Frontal cortex (tissue), 4 donors: ENCODE measurements around the gene C12orf43. TPM values are rescaled to one million over a fixed set of nuclear protein-coding genes. Genes with fewer than 3 reads are reported as not detected.

Experiments
- DNase-seq, 2 donors: peaks; one replicate each; pipeline ENCODE4 v3.0.0; 2012; ENCODE audit warnings: low spot score in 2 of 2
- FAIRE-seq: peaks from 2 replicates; lab custom pipeline; 2012; peaks lifted over from hg19 to GRCh38; lab: Jason Lieb, UNC
- total RNA-seq: library from RNA; depleted of rRNA; stranded (reverse); fragments of >200 nt; gene quantifications from one replicate; pipeline ENCODE4 v1.2.3, GENCODE V29; 2014
- donor health status: control.
- donor health status: control.
- donor health status: control.

C12orf43 gene
- total RNA-seq, 1 donor from 2014 or later: 12.2 TPM

DNA sequence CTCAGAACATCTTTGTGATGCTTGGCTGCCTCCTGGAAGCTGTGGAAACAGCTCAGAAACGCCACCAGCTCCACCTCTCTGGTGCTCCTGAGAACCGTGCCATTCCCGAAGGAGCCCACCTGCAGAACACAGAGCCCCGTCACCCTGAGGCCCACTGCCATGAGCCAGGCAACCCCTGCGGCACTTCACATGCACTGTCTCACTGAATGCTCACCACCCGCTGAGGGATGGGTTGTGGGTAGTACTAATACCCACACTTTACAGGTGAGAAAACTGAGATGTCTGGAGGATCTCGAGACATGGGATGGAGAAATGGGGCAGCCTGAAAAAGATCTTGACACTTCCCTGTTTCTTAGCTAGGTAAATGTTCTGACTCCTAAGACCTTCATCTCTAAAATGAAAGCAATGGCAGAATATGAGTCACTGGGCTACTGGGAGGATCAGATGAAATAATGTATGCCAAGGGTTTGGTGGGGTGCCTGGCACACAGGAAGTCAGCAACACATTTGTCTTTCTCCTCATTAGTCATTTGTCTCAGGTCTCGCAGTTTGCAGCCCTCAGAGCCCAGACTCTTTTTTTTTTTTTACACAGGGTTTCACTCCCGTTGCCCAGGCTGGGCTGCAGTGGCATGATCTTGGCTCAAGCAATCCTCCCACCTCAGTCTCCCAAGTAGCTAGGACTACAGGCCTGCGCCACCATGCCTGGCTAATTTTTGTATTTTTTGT is 17.5 kb upstream of the C12orf43 start:
- DNase-seq: no peak
- no peak for FAIRE-seq

DNA sequence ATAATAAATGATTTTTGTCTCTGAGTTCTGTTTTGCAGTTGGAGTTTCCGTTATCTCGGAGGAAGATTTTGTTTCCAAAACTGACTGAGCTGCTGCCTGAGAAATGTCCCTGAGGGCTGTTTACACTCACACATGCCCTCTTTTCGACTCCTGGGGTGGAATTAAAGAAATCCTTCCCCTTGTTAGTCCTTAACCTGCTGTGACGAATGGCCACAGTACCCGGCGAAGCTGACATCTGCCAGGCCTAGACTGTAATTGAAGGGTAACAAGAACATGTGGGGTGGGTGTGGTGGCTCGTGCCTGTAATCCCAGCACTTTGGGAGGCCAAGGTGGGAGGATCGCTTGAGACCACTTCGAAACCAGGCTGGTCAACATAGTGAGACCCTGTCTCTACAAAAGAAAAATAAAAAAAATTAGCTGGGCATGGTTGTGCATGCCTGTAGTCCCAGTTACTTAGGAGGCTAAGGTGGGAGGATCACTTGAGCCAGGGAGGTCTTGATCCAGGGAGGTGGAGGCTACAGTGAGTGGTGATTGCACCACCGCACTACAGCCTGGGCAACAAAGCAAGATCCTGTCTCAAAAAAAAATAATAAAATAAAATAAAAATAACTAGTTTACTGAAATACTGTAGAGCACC is 14.4 kb upstream of the C12orf43 start:
- no peak for FAIRE-seq
- no peak for DNase-seq

DNA sequence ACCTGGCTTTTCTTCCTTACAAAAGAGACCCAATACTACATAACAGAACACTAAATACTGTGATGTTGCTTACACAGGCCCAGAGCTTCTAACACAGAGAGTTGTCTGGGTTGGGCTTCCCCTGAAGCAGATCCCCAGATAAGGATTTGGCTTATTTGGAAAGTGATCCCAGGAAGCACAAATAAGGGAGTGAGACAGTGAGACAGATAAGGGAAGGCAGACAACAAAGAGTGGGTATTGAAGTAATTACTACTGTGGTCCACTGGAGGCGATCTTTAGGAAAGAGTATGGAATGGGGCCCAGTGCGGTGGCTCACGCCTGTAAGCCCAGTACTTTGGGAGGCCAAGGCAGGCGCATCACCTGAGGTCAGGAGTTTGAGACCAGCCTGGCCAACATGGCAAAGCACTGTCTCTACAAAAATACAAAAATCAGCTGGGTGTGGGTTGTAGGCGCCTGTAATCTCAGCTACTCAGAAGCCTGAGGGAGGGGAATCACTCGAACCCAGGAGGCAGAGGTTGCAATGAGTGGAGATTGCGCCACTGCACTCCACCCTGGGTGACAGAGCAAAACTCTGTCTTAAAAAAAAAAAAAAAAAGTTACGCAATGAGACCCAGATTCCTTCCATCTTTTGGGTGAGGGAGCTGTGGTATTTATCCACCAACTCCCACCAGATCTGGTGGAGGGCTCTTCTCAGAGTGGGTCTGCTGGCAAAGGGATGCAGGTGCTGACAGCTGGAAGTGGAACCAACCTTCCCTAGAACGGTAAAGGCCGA is 10.2 kb upstream of the C12orf43 start:
- DNase-seq (no peak), FAIRE-seq (no peak)

DNA sequence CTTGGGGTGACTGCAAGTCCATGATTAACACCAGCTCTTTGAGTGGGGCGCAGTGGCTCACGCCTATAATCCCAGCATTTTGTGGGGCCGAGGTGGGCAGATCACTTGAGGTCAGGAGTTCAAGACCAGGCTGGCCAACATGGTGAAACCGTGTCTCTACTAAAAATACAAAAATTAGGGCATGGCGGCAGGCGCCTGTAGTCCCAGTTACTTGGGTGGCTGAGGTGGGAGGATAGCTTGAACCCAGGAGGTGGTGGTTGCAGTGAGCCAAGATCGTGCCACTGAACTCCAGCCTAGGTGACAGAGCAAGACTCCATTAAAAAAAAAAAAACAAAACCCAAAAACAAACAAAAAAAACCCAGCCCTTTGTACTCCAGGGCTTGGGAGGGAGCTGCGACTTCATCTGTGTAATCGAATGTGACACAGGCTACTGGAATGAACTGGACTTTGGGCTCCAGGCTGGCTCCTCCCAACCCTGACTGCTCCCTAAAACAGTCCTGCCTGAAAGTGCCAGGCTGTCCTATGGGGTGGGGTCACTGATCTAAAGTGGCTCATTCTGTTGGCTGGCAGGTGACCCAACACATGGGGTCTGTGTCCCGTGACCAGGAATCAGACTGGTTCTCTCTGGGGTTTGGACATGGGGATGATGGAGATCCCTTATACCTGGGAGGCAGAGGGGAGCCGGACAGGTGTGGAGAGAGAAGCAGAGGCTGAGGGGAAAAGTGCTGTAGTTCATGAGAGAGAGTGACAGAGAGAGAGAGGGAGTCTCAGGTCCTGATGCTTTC is 9.3 kb upstream of the C12orf43 start:
- no peak for FAIRE-seq
- DNase-seq: no peak

DNA sequence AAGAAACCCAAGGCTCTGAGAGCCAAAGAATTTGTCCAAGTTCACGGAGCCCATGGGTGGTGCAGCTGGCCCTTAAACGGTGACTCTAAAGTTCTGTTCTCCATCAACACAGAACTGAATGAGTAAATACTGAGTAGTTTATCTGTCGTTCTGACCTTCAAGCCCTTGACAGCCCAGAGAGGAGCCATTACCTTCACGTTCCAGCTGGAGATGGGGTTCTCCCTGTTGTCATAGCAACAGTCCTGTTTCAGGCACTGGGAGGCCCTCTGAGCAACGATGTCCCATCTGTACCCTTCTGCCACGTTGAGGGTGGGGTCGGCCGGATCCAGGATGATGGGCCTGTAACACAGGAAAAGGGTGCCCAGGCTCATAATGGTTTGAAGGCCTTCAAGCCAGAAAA is 7.5 kb upstream of the C12orf43 start:
- no peak for DNase-seq
- FAIRE-seq: no peak

DNA sequence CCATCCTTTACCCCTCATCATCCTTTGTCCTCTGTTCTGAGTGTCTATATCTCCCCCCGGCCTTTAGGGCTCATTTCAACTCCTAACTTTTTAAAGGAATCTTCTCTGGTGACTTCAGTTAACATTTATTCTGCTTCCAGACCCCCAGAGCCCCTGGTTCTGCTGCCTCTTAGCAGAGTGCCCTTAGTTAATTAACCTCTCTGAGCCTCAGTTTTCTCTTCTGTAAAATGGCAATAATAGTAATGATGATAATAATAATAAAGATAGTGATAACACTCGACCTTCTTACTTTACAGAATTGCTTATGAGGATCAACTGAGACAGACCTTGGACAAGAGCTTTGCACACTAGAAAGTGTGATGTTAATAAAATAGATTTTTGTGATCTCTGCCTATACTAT is 6.4 kb upstream of the C12orf43 start:
- DNase-seq (no peak), FAIRE-seq (no peak)

DNA sequence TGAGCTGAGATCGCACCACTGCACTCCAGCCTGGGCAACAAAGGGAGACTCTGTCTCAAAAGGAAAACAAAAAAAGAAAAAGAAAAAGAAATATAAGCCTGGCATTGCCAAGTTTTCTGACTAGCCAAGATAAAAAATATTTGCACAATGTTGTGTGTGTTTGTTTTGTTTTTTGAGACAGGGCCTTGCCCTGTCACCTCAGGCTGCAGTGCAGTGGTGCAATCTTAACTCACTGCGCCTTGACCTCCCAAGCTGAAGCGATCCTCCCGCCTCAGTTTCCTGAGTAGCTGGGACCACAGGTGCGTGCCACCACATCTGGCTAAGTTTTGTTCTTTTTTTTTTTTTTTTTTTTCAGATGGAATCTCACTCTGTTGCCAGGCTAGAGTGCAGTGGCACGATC is 5.5 kb upstream of the C12orf43 start:
- FAIRE-seq (no peak), DNase-seq (no peak)

DNA sequence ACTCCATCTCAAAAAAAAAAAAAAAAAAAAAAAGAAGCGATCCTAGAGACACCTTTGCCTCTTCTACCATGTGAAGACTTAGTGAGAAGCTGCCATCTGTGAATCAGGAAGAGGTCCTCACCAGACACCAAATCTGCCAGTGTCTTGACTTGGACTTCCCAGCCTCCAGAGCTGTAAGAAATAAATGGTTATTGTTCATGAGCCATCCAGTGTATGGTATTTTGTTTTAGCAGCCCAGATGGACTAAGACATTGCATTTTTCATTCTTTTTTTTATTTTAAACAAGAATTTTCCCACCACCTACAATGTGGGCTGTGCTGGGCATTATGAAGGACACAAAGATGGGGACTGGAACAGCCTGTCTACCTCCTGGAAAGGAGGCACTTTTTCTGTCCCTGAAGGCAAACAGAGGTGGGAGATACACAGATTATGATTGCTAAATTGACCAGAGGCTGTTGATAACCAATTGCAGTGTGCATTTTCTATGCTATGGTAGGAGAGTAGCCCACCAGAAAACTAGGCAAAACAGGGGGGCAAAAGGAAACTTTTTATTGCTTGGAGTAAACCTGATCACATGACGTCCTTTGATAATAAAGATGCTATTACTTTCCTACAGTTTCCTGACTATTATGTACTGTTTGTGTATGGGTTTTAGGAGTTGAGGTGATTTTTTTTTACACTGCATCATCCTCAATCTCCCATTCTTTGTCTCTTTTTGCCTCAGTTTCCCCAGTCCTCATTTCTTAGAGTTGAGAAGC is 2.8 kb upstream of the C12orf43 start:
- FAIRE-seq (no peak), DNase-seq (no peak)

DNA sequence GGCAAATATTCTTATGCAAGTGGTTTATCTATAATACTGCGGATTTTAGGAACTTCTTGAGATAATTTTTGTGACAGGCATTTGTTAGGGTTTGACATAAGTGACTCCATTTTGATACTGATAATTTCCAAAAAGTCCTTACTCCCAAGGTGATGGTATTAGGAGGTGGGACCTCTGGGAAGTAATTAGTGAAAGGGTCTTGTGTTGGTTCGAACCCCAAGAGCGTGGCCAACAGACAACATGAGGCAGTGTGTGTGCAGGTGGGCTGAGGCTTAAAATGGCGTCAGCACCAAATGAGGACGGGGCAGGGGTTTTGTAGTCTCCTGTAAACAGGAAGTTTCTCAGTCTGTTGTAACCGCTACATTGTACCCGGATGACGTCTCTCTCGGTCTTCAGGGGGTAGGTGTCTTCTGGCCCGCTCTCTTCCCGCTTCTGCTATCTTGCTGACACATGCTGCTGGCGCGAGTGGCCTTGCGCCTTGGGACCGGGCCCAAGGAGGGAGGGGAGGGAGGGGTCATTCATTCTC is 1.7 kb upstream of the C12orf43 start:
- FAIRE-seq (no peak), DNase-seq (no peak)

DNA sequence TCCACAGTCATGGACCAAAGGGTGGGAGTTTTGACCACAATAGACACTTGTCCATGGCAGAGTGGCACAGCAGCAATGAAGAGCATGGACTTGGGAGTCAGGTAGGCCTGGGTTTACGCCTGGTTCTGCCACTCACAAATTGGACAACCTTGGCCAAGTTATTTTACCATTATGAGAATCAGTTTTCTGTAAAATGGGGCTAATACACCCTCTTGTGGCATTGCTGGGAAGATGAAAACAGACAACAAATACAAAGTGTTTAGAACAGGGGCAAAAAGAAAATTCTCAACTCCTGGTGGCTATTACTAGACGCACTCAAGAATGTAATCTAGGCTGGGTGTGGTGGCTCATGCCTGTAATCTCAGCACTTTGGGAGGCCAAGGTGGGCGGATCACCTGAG is 2.6 kb downstream of the C12orf43 start:
- no peak for DNase-seq

DNA sequence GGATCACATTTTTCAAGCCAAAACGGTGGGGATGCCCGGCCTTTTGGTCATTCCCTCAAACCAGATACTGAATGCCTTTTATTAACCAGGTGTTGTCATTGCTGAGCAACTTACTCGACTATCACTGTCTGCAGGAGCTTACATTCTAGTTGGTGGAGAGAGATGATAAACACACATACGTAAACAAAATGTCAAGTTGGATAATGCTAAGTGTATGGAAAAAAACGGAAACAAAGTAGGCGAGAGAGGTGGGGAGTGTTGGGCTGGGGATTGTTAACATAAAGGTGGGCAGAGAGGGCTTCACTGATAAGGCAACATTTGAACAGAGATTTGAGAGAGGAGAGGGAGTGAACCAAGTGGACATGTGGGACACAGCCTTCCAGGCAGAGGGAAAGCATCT is 4.5 kb downstream of the C12orf43 start:
- no peak for FAIRE-seq
- DNase-seq: no peak

More for the DNA sequence above, 2.6 kb downstream of the C12orf43 start:
- FAIRE-seq: no peak

DNA sequence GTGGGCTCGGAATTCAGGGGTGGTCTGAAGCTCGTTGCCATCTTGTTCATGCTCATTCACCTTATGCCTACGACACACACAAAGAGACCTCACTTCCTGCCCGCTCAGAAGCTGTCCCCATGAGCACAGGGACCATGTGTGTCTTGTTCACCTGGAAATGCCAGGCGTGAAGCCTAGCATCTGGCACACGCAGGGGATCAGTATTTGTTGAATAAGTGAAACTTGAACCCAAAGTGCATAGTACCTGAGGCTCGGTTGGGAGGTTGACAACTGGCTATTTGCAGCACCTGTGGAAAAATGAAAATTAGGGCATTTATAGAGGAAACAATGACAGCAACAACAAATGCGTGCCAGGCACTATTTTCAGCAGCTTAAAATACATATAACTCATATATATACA is 5.4 kb downstream of the C12orf43 start:
- no peak for FAIRE-seq
- DNase-seq: no peak

DNA sequence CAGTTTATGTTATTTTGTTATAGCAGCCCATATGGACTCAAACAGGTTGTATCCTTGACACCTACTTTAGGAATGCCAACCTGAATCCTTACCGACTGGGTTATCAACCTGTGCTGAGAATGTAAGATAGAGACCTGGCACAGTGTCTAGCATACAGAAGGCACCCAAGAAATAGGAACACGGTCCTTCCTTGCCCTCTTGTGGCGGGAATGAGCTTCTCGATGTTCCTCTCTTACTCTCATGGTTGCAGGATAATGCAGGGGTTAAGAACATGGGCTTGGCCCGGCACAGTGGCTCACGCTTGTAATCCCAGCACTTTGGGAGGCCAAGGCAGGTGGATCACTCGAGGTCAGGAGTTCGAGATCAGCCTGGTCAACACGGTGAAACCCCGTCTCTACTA is 6.5 kb downstream of the C12orf43 start:
- DNase-seq (no peak), FAIRE-seq (no peak)

DNA sequence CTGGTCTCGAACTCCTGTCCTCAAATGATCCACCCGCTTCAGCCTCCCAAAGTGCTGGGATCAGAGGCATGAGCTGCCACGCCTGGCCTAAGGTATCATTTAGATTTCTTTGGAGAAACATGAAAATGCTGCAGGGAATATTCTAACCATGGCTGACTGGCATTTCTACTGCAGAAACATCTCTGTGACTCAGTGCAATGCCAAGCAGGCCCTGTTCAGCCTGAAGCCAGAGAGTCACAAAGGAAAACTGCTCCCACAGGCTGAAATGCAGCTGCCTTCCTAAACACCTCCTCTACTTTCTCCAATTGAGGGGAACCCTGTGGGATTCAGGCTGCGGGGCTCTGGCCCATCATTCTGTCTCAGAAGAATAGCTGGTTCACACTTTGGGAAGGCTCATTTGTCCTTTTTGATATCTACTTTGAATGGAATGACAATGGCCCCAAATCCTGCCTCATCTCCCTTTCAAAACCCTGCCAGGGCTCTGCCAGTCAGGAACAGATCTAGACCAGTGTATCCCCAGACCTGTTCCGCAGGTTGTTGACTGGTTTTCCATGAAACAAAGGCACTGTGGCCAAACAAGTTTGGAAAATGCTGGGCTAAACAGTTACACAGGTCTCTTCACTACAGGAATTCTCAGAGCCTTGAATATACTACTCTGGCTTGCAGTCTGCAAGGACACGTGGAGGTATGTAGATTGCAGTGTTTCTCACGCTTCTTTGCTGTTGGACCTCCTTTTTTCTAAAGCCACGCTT is 7.8 kb downstream of the C12orf43 start:
- no peak for FAIRE-seq
- DNase-seq: no peak

DNA sequence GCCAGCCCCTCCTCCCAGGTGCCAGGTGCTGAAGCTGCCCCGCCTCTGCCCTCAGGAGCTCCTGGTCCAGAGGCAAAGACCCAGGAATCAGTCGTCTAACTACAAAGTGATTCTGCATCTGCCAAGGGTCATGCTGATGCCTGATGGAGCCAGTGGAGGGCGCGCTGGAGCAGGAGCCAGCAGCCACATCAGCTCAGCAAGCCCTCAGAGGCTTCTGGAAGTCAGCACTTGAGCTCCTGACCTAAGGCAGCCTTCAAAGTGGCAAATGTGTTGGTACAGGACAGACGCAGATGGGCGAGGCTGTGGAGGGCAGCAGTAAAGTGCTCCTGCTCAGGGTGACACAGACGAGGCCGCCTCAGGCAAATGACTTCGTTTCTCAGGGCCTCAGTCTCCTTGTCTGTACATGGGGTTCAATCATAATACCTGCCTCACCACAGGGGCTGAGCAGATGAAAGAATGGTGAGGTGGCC is 10.9 kb downstream of the C12orf43 start:
- DNase-seq (no peak), FAIRE-seq (no peak)

DNA sequence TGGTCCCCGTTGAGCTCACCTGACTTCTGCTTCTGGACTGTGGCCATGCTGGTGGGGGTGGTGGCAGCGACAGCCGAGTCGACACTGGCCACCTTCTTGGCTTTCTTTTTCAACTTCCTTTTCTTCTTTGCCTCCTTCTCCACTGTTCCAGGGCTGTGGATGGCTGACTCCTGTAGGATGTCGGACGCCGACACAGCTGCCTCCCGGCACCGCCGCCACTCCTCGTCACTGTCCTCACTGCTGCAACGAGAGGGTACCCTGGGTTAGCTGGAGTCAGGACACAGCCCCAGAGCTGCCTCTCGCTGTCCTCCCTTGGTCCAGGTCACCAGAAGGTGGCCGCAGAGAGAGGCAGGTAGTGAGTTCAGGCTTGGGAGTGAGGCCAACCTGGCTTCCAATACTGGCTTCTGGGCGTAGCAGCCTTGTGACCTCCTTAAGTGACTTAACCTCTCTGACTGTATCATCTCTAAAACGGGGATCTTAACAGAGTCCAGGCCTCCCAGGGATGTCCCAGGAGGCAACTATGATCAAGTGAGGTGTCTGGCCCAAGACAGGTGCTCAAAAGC is 12.0 kb downstream of the C12orf43 start:
- no peak for FAIRE-seq
- no peak for DNase-seq

DNA sequence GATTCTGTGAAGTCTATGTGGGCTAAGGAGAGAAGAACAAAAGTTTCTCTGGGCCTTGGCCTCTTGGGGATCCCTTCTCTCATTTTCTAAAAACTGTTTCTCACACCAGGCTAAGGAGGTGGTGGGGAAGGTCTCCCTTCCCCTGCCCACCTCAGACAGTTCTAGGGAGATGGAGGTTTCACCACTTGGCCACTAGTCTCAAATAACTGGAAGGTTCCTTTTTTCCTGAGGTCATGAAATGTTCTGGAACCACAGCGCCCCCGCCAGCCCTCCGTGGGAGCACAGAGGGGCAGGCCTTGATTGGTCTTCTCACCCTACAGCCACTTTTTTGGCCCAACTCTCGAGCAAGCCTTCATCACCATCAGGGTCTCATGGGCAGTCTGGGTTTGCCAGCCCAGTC is 12.6 kb downstream of the C12orf43 start:
- FAIRE-seq (no peak), DNase-seq (no peak)

DNA sequence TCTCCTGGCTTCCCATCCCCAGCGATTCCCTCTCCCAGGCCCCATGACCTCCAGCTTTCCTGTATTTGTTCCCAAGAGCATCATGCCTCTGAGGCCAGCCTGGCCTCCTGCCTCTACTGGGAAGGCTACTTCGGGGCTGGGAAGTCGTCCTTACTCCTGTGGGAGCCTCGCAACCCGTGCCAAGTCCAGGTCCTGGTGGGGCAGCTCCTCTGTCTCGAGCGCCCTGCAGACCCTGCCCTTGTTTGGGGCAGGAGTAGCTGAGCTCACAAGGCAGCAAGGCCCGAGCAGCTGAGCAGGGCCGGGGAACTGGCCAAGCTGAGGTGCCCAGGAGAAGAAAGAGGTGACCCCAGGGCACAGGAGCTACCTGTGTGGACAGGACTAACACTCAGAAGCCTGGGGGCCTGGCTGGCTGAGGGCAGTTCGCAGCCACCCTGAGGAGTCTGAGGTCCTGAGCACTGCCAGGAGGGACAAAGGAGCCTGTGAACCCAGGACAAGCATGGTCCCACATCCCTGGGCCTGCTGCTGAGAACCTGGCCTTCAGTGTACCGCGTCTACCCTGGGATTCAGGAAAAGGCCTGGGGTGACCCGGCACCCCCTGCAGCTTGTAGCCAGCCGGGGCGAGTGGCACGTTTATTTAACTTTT is 14.3 kb downstream of the C12orf43 start:
- DNase-seq: no peak
- FAIRE-seq: no peak
